SK-N-MC (cell line): ENCODE results near the gene MEIS2.
A peak's percentile ranks its signal among the peaks of the same experiment; 100 is the strongest.

Experiments used
- DNase-seq: peaks from one replicate; pipeline ENCODE4 v3.0.0-alpha.2; 2011; ENCODE audit warnings: low read depth, low spot score
- H3K27ac ChIP-seq: fragments of 200-600 bp; sonication (generic); 2 replicates; pipeline ENCODE4 v1.5.1; 2016; ENCODE audit warnings: mixed run types
- H3K36me3 ChIP-seq: fragments of 200-600 bp; sonication (generic); 2 replicates; pipeline ENCODE4 v1.6.1; 2017; ENCODE audit warnings: antibody characterized with exemption, low read length, mixed read lengths; ENCODE audit not compliant: insufficient read depth
- H3K4me3 ChIP-seq: fragments of 200-600 bp; sonication (generic); 2 replicates; pipeline ENCODE4 v1.5.1; 2016
- H3K9ac ChIP-seq: fragments of 200-600 bp; sonication (generic); 2 replicates; pipeline ENCODE4 v1.8.0; 2017; ENCODE audit warnings: mixed run types, mixed read lengths; ENCODE audit not compliant: insufficient read length
- H3K9me3 ChIP-seq: fragments of 200-600 bp; sonication (generic); 2 replicates; pipeline ENCODE4 v1.6.1; 2017; ENCODE audit warnings: low read depth, mild to moderate bottlenecking, antibody characterized with exemption, low read length, moderate library complexity, mixed read lengths
- EZH2 ChIP-seq: fragments of 200-600 bp; sonication (generic); IDR thresholded peaks from one replicate; pipeline ENCODE4 v1.6.1; 2017; ENCODE audit warnings: antibody characterized with exemption
- FOXP2 ChIP-seq: optimal IDR thresholded peaks from 2 replicates; pipeline ENCODE3; 2011; ENCODE audit warnings: mild to moderate bottlenecking, moderate library complexity; ENCODE audit not compliant: insufficient read depth; ENCODE audit errors: extremely low read length, control extremely low read depth
- POLR2AphosphoS5 ChIP-seq: IDR thresholded peaks from 2 replicates; pipeline ENCODE4 v1.6.1; 2012; ENCODE audit warnings: mild to moderate bottlenecking, low read depth, low read length, borderline replicate concordance

MEIS2 gene

GRCh38 chr15:36936613-36937012 lies 163.7 kb downstream of the MEIS2 start:
- no peak for TF ChIP-seq FOXP2
- no peak for TF ChIP-seq EZH2
- TF ChIP-seq POLR2AphosphoS5, result no peak
- Histone ChIP-seq H3K9ac (no peak overlapping the region), H3K9me3 (no peaks in the 10 kb centered on the region), H3K36me3 (no peaks in the 10 kb centered on the region; the same call in 1 of the 2 replicates), H3K27ac (no peak overlapping the region), H3K4me3 (no peak overlapping the region)
- no peak for DNase-seq

GRCh38 chr15:36933255-36933990 lies 166.9 kb downstream of the MEIS2 start:
- no peak overlapping the region for H3K4me3 ChIP-seq
- TF ChIP-seq FOXP2 (no peak), EZH2 (no peak), POLR2AphosphoS5 (no peak)
- H3K9ac ChIP-seq, result no peak overlapping the region
- no peaks in the 10 kb centered on the region for H3K9me3 ChIP-seq
- no peak for DNase-seq
- H3K27ac ChIP-seq, result no peak overlapping the region
- 0 out of 2 replicates have a peak, but pooled peaks cover 3% of the 10 kb centered on the region for H3K36me3 ChIP-seq

- Histone ChIP-seq H3K9ac (no peak overlapping the region), H3K27ac (no peak overlapping the region), H3K9me3 (no peaks in the 10 kb centered on the region), H3K36me3 (0 out of 2 replicates have a peak, but pooled peaks cover 3% of the 10 kb centered on the region), H3K4me3 (no peak overlapping the region)
- no peak for DNase-seq
- no peak for TF ChIP-seq EZH2
Measured at GRCh38 chr15:36932070-36932469, 168.3 kb downstream of the MEIS2 start.

GRCh38 chr15:36931434-36931833 lies 168.9 kb downstream of the MEIS2 start:
- H3K4me3 ChIP-seq, result no peak overlapping the region
- H3K27ac ChIP-seq, result no peak overlapping the region
- H3K9ac ChIP-seq, result no peak overlapping the region
- no peaks in the 10 kb centered on the region for H3K9me3 ChIP-seq
- no peak for DNase-seq
- TF ChIP-seq EZH2, result no peak
- no peak for TF ChIP-seq POLR2AphosphoS5
- no peak for TF ChIP-seq FOXP2
- H3K36me3 ChIP-seq, result 0 out of 2 replicates have a peak, but pooled peaks cover 3% of the 10 kb centered on the region

GRCh38 chr15:36926427-36926825 lies 173.9 kb downstream of the MEIS2 start:
- no peaks in the 10 kb centered on the region for H3K9me3 ChIP-seq
- DNase-seq, result no peak
- TF ChIP-seq POLR2AphosphoS5 (no peak), EZH2 (no peak), FOXP2 (no peak)
- H3K36me3 ChIP-seq, result 0 out of 2 replicates have a peak, but pooled peaks cover 3% of the 10 kb centered on the region
- no peak overlapping the region for H3K9ac ChIP-seq
- no peak overlapping the region for H3K4me3 ChIP-seq
- no peak overlapping the region for H3K27ac ChIP-seq

- DNase-seq, result peak; percentile 51
- Histone ChIP-seq H3K9me3 (no peaks in the 10 kb centered on the region), H3K27ac (peak overlapping the region; percentile 22; the same call in 1 of the 2 replicates), H3K4me3 (peak overlapping the region; percentile 44), H3K36me3 (0 out of 2 replicates have a peak, but pooled peaks cover 3% of the 10 kb centered on the region), H3K9ac (no peak overlapping the region)
- TF ChIP-seq POLR2AphosphoS5 (no peak), FOXP2 (no peak), EZH2 (no peak)
Measured at GRCh38 chr15:36925653-36926426, 174.5 kb downstream of the MEIS2 start.

GRCh38 chr15:36925049-36925448 lies 175.3 kb downstream of the MEIS2 start:
- Histone ChIP-seq H3K27ac (no peak overlapping the region), H3K36me3 (0 out of 2 replicates have a peak, but pooled peaks cover 3% of the 10 kb centered on the region), H3K4me3 (peak overlapping the region; percentile 44), H3K9me3 (no peaks in the 10 kb centered on the region), H3K9ac (no peak overlapping the region)
- DNase-seq, result no peak
- TF ChIP-seq POLR2AphosphoS5 (no peak), FOXP2 (no peak), EZH2 (no peak)

GRCh38 chr15:36924034-36924433 lies 176.3 kb downstream of the MEIS2 start:
- TF ChIP-seq FOXP2 (no peak), EZH2 (no peak), POLR2AphosphoS5 (no peak)
- no peak overlapping the region for H3K9ac ChIP-seq
- no peak overlapping the region for H3K4me3 ChIP-seq
- no peaks in the 10 kb centered on the region for H3K36me3 ChIP-seq
- H3K27ac ChIP-seq, result no peak overlapping the region
- H3K9me3 ChIP-seq, result no peaks in the 10 kb centered on the region
- DNase-seq, result no peak
